Skeletal muscle tissue (tissue), 4 donors: Measurements from ENCODE around the gene ACACA. TPM values are rescaled to one million over a fixed set of nuclear protein-coding genes. Genes with fewer than 3 reads are reported as not detected.

Experiments
- H3K27ac ChIP-seq: one replicate; pipeline ENCODE4 v1.7.0; 2013; ENCODE audit warnings: mild to moderate bottlenecking, low read depth, low read length, inconsistent platforms
- H3K27me3 ChIP-seq, 3 donors: one replicate each; pipeline ENCODE4 v1.7.0; 2013; ENCODE audit warnings: low read length in 3 of 3; ENCODE audit not compliant: control insufficient read depth in 3 of 3, insufficient read depth in 3 of 3
- H3K36me3 ChIP-seq, 3 donors: one replicate each; pipeline ENCODE4 v1.7.0; 2013; ENCODE audit warnings: low read length in 3 of 3; ENCODE audit not compliant: control insufficient read depth in 3 of 3, insufficient read depth in 3 of 3
- H3K4me1 ChIP-seq, 3 donors: one replicate each; pipeline ENCODE4 v1.7.0; 2013; ENCODE audit warnings: low read length in 3 of 3, mild to moderate bottlenecking in 3 of 3; ENCODE audit not compliant: control insufficient read depth in 3 of 3, insufficient read depth in 3 of 3
- H3K4me3 ChIP-seq, 3 donors: one replicate each; pipeline ENCODE4 v1.7.0; 2013; ENCODE audit warnings: low read length in 3 of 3
- H3K9ac ChIP-seq, 3 donors: one replicate each; pipeline ENCODE4 v1.7.0; 2013; ENCODE audit warnings: low read length in 3 of 3, mild to moderate bottlenecking in 3 of 3, moderate library complexity in 2 of 3, low read depth in 1 of 3
- H3K9me3 ChIP-seq, 3 donors: one replicate each; pipeline ENCODE4 v1.7.0; 2013; ENCODE audit warnings: low read length in 3 of 3; ENCODE audit not compliant: control insufficient read depth in 3 of 3
- total RNA-seq: library from RNA; depleted of rRNA; stranded (reverse); fragments of >200 nt; gene quantifications from one replicate; pipeline ENCODE4 v1.2.3, GENCODE V29; 2014
- donor health status: Osteomylitis.

Gene ACACA
- total RNA-seq, 1 donor from 2014 or later = 26.6 TPM

DNA sequence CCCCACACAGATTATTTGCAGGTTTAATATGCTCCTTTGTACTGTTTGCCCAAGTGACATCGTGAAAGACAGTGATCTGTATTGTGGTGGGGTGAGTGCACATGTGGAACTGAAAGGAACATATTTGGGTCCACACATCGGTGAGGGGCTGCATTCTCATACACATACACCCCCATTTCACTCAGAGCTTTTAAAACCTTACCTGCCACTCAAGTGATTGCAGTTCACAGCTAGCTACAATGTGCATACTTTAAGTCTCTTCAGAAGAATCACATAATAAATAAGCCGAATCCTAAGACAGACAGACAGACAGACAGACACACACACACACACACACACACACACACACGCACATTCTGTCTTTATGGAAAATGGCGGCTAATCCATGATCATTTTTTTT lies 355.3 kb downstream of the ACACA start:
- Histone ChIP-seq H3K36me3 (peaks cover 0 to 4% (median 3%) of the 10 kb centered on the region in 3 donors), H3K9ac (no peak overlapping the region), H3K4me1 (no peaks in the 10 kb centered on the region), H3K27me3 (no peaks in the 10 kb centered on the region), H3K27ac (no peak overlapping the region), H3K4me3 (no peak overlapping the region), H3K9me3 (no peaks in the 10 kb centered on the region)

DNA sequence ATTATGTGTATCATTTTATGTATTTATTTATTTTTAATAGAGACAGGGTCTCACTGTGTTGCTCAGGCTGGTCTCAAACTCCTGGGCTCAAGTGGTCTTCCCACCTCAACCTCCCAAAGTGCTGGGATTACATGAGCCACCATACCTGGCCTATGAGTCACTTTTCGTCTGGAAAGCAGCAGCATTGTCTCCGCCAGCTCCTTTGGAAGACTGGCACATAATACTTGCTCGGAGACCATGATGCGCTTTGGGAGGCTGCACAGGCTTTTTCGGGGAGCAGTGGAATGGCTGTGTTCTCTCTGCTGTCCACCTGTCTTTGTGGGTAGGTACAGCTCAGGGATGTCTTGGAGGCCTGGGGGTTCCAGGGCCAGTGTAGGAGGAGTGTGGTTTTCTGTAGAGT lies 355.7 kb downstream of the ACACA start:
- Histone ChIP-seq H3K36me3 (peaks cover 0 to 3% (median 3%) of the 10 kb centered on the region in 3 donors), H3K27me3 (no peaks in the 10 kb centered on the region), H3K27ac (no peak overlapping the region), H3K4me1 (no peaks in the 10 kb centered on the region), H3K4me3 (no peak overlapping the region), H3K9me3 (no peaks in the 10 kb centered on the region), H3K9ac (no peak overlapping the region)

DNA sequence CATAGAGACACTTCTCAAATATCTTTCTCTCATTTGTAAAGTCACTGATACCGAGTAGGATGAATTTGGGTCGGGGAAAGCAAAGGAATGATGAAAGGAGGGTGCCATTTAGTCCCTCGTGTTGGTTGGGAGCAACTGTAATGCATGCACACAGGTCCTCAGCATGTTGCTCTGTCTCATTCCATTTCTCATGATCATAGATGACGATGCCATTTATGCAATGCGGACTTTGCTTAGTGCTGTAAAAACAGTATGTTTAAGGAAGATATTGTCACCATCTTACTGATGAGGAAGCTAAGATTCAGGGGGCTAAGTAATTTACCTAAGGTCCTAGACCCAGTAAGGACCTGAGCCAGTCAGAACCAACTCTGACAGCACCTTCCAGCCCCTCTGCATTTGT lies 357.8 kb downstream of the ACACA start:
- H3K9me3 ChIP-seq = no peaks in the 10 kb centered on the region
- H3K4me1 ChIP-seq = peaks cover 0 to 2% (median 0%) of the 10 kb centered on the region in 3 donors
- H3K36me3 ChIP-seq = peaks cover 0 to 3% (median 2%) of the 10 kb centered on the region in 3 donors
- no peak overlapping the region for H3K27ac ChIP-seq
- no peaks in the 10 kb centered on the region for H3K27me3 ChIP-seq
- no peak overlapping the region for H3K4me3 ChIP-seq
- no peak overlapping the region for H3K9ac ChIP-seq

DNA sequence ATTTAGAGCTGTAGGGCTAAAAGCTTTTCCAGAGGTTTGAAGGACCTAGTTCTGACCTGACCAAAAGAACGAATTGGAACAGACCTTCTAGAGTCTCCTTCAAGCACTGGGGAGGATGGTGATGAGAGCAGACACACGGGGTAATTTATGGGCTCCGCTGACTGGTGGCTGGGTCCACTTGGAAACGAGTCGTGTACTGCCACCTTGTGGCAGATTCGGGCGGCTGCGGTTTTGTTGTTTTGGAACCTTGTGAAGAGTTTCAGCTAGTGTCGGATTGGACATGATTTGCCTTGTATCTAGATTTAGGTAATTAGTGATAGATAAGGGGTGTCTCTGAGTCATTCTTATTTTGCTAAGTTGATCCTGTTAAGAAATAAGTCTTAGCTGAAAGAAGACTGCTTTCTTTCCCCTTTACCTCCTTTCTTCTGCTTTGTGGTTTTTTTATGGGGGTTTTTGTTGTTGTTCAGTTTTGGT lies 359.0 kb downstream of the ACACA start:
- Histone ChIP-seq H3K4me3 (no peak overlapping the region), H3K27ac (no peak overlapping the region), H3K36me3 (peaks cover 0 to 6% (median 2%) of the 10 kb centered on the region in 3 donors), H3K4me1 (peaks cover 0 to 2% (median 0%) of the 10 kb centered on the region in 3 donors), H3K9me3 (no peaks in the 10 kb centered on the region), H3K9ac (no peak overlapping the region), H3K27me3 (no peaks in the 10 kb centered on the region)

DNA sequence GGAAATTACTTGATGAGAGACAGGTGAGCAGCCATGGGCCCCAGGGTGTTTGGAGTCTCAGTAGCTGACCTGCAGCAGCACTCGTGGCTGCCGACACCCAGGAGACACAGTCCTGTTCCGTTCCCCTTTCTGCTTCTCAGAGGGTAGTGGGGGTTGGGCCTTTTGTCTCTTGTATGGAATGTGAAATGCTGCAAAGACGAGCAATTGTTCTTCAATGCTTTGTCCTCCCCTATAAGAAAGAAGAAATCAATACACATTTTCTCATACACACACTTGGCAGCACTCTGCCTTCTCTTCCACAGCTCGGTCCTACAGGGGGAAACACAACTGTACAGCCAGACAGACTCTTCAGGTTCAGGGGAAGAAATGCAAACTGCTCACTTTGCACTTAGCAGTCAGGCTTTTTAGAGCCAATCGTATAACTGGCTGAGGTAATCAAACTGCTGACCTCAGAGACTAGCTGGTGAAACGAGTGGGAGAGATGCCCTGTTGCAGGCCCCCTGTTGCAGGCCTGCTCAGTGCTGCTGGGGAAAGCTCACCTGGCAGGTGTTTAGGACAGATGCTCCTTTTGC lies 361.2 kb downstream of the ACACA start:
- Histone ChIP-seq H3K27ac (no peak overlapping the region), H3K27me3 (no peaks in the 10 kb centered on the region), H3K4me3 (no peak overlapping the region)

DNA sequence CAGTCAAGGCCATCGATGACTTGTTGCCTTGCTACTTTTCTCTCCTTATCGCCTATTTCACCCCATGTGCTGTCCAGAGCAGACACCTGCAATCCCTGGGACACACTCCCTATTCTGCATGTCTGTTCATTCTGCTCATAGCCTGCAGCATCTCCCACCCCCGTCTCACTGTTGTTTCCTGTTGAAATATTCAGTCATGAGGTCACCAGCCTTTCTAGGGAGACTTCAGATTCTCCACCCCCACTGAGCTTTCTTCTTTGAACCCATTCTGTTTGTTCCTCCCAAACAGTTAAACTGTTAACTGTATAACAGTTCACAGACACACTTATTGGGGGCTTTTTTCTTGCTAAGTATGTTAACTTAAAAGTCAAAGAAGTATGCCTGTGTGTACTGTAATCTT lies 363.4 kb downstream of the ACACA start:
- H3K4me3 ChIP-seq = no peak overlapping the region
- peaks cover 0 to 3% (median 2%) of the 10 kb centered on the region in 3 donors for H3K36me3 ChIP-seq
- no peaks in the 10 kb centered on the region for H3K9me3 ChIP-seq
- H3K27me3 ChIP-seq = no peaks in the 10 kb centered on the region
- H3K4me1 ChIP-seq = peaks cover 0 to 2% (median 0%) of the 10 kb centered on the region in 3 donors
- H3K9ac ChIP-seq = no peak overlapping the region
- H3K27ac ChIP-seq = no peak overlapping the region

More for the DNA sequence above, 361.2 kb downstream of the ACACA start:
- no peak overlapping the region for H3K9ac ChIP-seq
- H3K36me3 ChIP-seq = peaks cover 0 to 6% (median 2%) of the 10 kb centered on the region in 3 donors
- H3K4me1 ChIP-seq = peaks cover 0 to 2% (median 0%) of the 10 kb centered on the region in 3 donors
- no peaks in the 10 kb centered on the region for H3K9me3 ChIP-seq

DNA sequence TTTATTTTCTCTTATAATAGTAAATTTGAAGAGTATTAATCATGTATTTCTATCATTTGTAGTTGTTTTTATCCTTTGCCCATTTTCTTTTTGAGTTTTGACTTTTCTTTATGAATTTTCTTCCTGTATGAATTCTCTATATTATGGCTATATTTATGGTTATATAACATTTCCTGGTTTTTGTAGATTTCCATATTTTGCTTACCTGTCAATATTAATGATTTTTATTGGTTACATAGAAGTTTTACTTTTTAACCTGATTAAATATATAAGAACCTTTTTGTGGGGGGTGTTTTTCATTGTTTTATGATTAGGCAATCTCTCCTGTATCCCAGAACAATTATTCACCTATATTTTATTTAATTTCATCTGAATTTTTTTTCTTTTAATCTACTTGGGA lies 364.7 kb downstream of the ACACA start:
- peaks cover 2 to 7% (median 2%) of the 10 kb centered on the region in 3 donors for H3K36me3 ChIP-seq
- H3K4me1 ChIP-seq = peaks cover 0 to 2% (median 0%) of the 10 kb centered on the region in 3 donors
- no peak overlapping the region for H3K4me3 ChIP-seq
- H3K9me3 ChIP-seq = no peaks in the 10 kb centered on the region
- no peak overlapping the region for H3K9ac ChIP-seq
- no peaks in the 10 kb centered on the region for H3K27me3 ChIP-seq
- no peak overlapping the region for H3K27ac ChIP-seq

DNA sequence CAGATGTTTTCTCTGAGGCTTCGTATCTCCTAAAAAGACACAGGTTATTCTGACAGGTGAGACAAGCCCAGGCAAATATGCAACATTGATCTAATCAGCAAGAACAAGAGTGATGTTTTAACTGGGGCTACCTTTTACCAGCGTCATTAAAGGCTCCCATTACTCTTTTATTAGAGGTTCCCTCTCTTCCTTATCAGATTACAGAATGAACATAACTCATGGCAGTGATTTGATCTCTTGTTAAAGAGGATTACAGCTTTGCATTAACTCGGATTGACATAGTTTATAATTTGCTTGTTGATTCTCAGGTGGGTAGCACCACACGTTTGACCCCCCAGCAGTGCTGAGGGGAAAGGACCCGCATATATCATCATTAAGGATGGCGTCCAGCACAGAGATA lies 367.4 kb downstream of the ACACA start:
- no peaks in the 10 kb centered on the region for H3K27me3 ChIP-seq
- H3K4me1 ChIP-seq = no peaks in the 10 kb centered on the region
- H3K27ac ChIP-seq = no peak overlapping the region
- no peak overlapping the region for H3K4me3 ChIP-seq
- H3K9ac ChIP-seq = no peak overlapping the region
- H3K9me3 ChIP-seq = no peaks in the 10 kb centered on the region
- peaks cover 0 to 7% (median 2%) of the 10 kb centered on the region in 3 donors for H3K36me3 ChIP-seq

DNA sequence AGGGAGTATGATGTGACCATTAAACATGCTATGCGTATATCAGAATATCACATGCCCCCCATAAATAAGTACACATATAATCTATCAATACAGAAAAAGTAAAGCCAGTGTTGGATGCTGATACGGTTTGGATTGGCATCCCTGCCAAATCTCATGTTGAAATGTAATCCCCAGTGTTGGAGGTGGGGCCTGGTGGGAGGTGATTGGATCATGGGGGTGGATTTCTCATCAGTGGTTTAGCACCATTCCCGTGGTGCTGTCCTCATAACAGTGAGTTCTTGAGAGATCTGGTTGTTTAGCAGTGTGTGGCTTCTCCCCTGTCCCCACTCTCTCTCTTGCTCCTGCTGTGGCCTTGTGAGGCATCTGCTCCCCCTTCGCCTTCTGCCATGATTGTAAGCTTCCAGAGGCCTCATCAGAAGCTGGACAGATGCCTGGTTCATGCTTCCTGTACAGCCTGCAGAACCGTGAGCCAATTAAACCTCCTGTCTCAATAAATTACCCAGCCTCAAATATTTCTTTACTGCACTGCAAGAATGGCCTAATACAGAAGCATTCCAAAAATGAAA lies 369.0 kb downstream of the ACACA start:
- Histone ChIP-seq H3K36me3 (peaks cover 0 to 4% (median 2%) of the 10 kb centered on the region in 3 donors), H3K9ac (no peak overlapping the region), H3K27ac (no peak overlapping the region), H3K4me3 (no peak overlapping the region), H3K9me3 (no peaks in the 10 kb centered on the region), H3K27me3 (no peaks in the 10 kb centered on the region), H3K4me1 (no peaks in the 10 kb centered on the region)
